ENCODE measurements around the gene POLK.

POLK gene

GRCh38 chr5:75481024-75481423, 30.7 kb upstream of the POLK start:
- no peak for TF ChIP-seq TAF1 (IDR thresholded peaks at IDR 0.05; ENCODE audit: borderline replicate concordance, insufficient read depth, low read length)
- TF ChIP-seq POLR2AphosphoS5 (IDR thresholded peaks at IDR 0.05; ENCODE audit: low read depth, low read length), result no peak
- no peak for TF ChIP-seq SIN3A (IDR thresholded peaks at IDR 0.05; ENCODE audit: borderline replicate concordance, insufficient read depth, low read length)
- TF ChIP-seq REST (IDR thresholded peaks at IDR 0.05; ENCODE audit: insufficient read depth in 1 of 2, low read depth in 2 of 2, low read length in 2 of 2), result no peak
- no peak for TF ChIP-seq FOXP2 (optimal IDR thresholded peaks at IDR 0.05; ENCODE audit: borderline replicate concordance, extremely low read depth, extremely low read length, insufficient read depth)

- no peak for TF ChIP-seq TAF1 (IDR thresholded peaks at IDR 0.05; ENCODE audit: borderline replicate concordance, insufficient read depth, low read length)
- TF ChIP-seq SIN3A (IDR thresholded peaks at IDR 0.05; ENCODE audit: borderline replicate concordance, insufficient read depth, low read length), result no peak
- no peak for TF ChIP-seq FOXP2 (optimal IDR thresholded peaks at IDR 0.05; ENCODE audit: borderline replicate concordance, extremely low read depth, extremely low read length, insufficient read depth)
- TF ChIP-seq POLR2AphosphoS5 (IDR thresholded peaks at IDR 0.05; ENCODE audit: low read depth, low read length), result no peak
- no peak for TF ChIP-seq REST (IDR thresholded peaks at IDR 0.05; ENCODE audit: insufficient read depth in 1 of 2, low read depth in 2 of 2, low read length in 2 of 2)
Measured at GRCh38 chr5:75482482-75482881, 29.2 kb upstream of the POLK start.

- peak in 1 of 2 experiments; percentile 70; a peak in 1 of 4 replicates for TF ChIP-seq REST (IDR thresholded peaks at IDR 0.05; ENCODE audit: insufficient read depth in 1 of 2, low read depth in 2 of 2, low read length in 2 of 2)
- no peak for TF ChIP-seq FOXP2 (optimal IDR thresholded peaks at IDR 0.05; ENCODE audit: borderline replicate concordance, extremely low read depth, extremely low read length, insufficient read depth)
Measured at GRCh38 chr5:75484605-75485004, 27.1 kb upstream of the POLK start.

- TF ChIP-seq REST (IDR thresholded peaks at IDR 0.05; ENCODE audit: insufficient read depth in 1 of 2, low read depth in 2 of 2, low read length in 2 of 2) (no peak), SIN3A (IDR thresholded peaks at IDR 0.05; ENCODE audit: borderline replicate concordance, insufficient read depth, low read length) (no peak), FOXP2 (optimal IDR thresholded peaks at IDR 0.05; ENCODE audit: borderline replicate concordance, extremely low read depth, extremely low read length, insufficient read depth) (no peak), POLR2AphosphoS5 (IDR thresholded peaks at IDR 0.05; ENCODE audit: low read depth, low read length) (no peak), TAF1 (IDR thresholded peaks at IDR 0.05; ENCODE audit: borderline replicate concordance, insufficient read depth, low read length) (no peak)
Measured at GRCh38 chr5:75491621-75492020, 20.1 kb upstream of the POLK start.

- TF ChIP-seq SIN3A (IDR thresholded peaks at IDR 0.05; ENCODE audit: borderline replicate concordance, insufficient read depth, low read length) (no peak), FOXP2 (optimal IDR thresholded peaks at IDR 0.05; ENCODE audit: borderline replicate concordance, extremely low read depth, extremely low read length, insufficient read depth) (no peak), TAF1 (IDR thresholded peaks at IDR 0.05; ENCODE audit: borderline replicate concordance, insufficient read depth, low read length) (no peak), REST (IDR thresholded peaks at IDR 0.05; ENCODE audit: insufficient read depth in 1 of 2, low read depth in 2 of 2, low read length in 2 of 2) (no peak), POLR2AphosphoS5 (IDR thresholded peaks at IDR 0.05; ENCODE audit: low read depth, low read length) (no peak)
Measured at GRCh38 chr5:75496026-75496425, 15.7 kb upstream of the POLK start.

All from PFSK-1 (cell line).